A549 (cell line): ENCODE results near the gene GRID1. TPM values are rescaled to one million over a fixed set of nuclear protein-coding genes. Genes with fewer than 3 reads are reported as not detected.

Source experiments
- ATAC-seq, 2 experiments: fragments of 200-7000 bp in 1 of 2; fragments of >200 bp in 1 of 2; cut with Nextera tagmentation in 1 of 2; cut with Tn5 transposase in 1 of 2; 3 replicates each; pipeline versions ENCODE4 v1.8.0 to v1.9.1; 2018 to 2020; ENCODE audit warnings: mild to moderate bottlenecking in 1 of 2, moderate library complexity in 1 of 2
- CTCF ChIA-PET: fragments of 300-600 bp; sonication (Branson Sonifier 250); formaldehyde crosslinking; extraction: SDS; loops from one replicate; lab custom pipeline; 2021; ENCODE audit warnings: antibody characterized with exemption, inconsistent platforms; lab: Yijun Ruan, JAX
- POLR2A ChIA-PET: fragments of 350-600 bp; formaldehyde crosslinking; extraction: SDS; loops from one replicate; lab custom pipeline; 2021; ENCODE audit warnings: antibody characterized with exemption, inconsistent platforms; lab: Yijun Ruan, JAX
- DNase-seq, 2 experiments: peaks; one replicate each; pipeline versions ENCODE4 v3.0.0 to v3.0.0-alpha.2; 2011 to 2016; ENCODE audit warnings: low read depth in 1 of 2, low spot score in 1 of 2
- FAIRE-seq: peaks from 2 replicates; lab custom pipeline; 2011; peaks lifted over from hg19 to GRCh38; lab: Jason Lieb, UNC
- H3K27ac ChIP-seq, 2 experiments: fragments of >200 bp; sonication (Bioruptor Twin); formaldehyde crosslinking; 3 replicates each; pipeline ENCODE4 v1.5.1; 2016 to 2017
- H3K4me1 ChIP-seq: fragments of >200 bp; sonication (Bioruptor Twin); formaldehyde crosslinking; 3 replicates; pipeline ENCODE4 v1.6.1; 2016
- H3K4me2 ChIP-seq: fragments of >200 bp; sonication (Bioruptor Twin); formaldehyde crosslinking; 3 replicates; pipeline ENCODE4 v1.6.1; 2016
- H3K4me3 ChIP-seq: fragments of >200 bp; sonication (Bioruptor Twin); formaldehyde crosslinking; 3 replicates; pipeline ENCODE4 v1.5.1; 2016
- H3K9me3 ChIP-seq: fragments of >200 bp; sonication (Bioruptor Twin); formaldehyde crosslinking; 3 replicates; pipeline ENCODE4 v1.6.1; 2016
- ATOH8 ChIP-seq: fragments of 250-450 bp; sonication (Bioruptor Pico); IDR thresholded peaks from 2 replicates; pipeline ENCODE4 v1.5.0; 2020; ENCODE audit warnings: low read depth, mild to moderate bottlenecking, moderate library complexity
- BCL3 ChIP-seq: fragments of >200 bp; sonication (Bioruptor Twin); formaldehyde crosslinking; IDR thresholded peaks from 3 replicates; pipeline ENCODE4 v1.6.1; 2016
- BHLHE40 ChIP-seq: IDR thresholded peaks from 2 replicates; pipeline ENCODE4 v1.6.1; 2012; ENCODE audit warnings: low read depth, low read length, inconsistent platforms
- CBX2 ChIP-seq: fragments of 200-600 bp; sonication (generic); IDR thresholded peaks from 2 replicates; pipeline ENCODE4 v1.6.1; 2016; ENCODE audit warnings: low read depth, mild to moderate bottlenecking, borderline replicate concordance
- CBX8 ChIP-seq: fragments of 200-600 bp; sonication (generic); IDR thresholded peaks from 2 replicates; pipeline ENCODE4 v1.6.1; 2016
- CHD4 ChIP-seq: fragments of 200-600 bp; sonication (generic); IDR thresholded peaks from 2 replicates; pipeline ENCODE4 v1.6.1; 2016; ENCODE audit warnings: antibody characterized with exemption, mild to moderate bottlenecking, borderline replicate concordance
- EHF ChIP-seq: fragments of 250-450 bp; sonication (Bioruptor Pico); IDR thresholded peaks from 2 replicates; pipeline ENCODE4 v1.5.0; 2020; ENCODE audit warnings: mild to moderate bottlenecking
- EHMT2 ChIP-seq: fragments of 200-600 bp; sonication (generic); IDR thresholded peaks from 2 replicates; pipeline ENCODE4 v1.6.1; 2016; ENCODE audit warnings: antibody characterized with exemption, low read depth, mild to moderate bottlenecking, moderate library complexity
- ELK1 ChIP-seq: fragments of 150-350 bp; IDR thresholded peaks from 2 replicates; pipeline ENCODE4 v1.6.1; 2014; ENCODE audit warnings: low read depth, mild to moderate bottlenecking, low read length
- EP300 ChIP-seq, 2 experiments: fragments of >200 bp; sonication (Bioruptor Twin); formaldehyde crosslinking; IDR thresholded peaks; 2 replicates in 1 of 2; 3 replicates in 1 of 2; pipeline ENCODE4 v1.6.1; 2016 to 2017
- ESRRA ChIP-seq: fragments of 150-350 bp; IDR thresholded peaks from 2 replicates; pipeline ENCODE4 v1.6.1; 2014; ENCODE audit warnings: mild to moderate bottlenecking, low read length, borderline replicate concordance
- GATA3 ChIP-seq: IDR thresholded peaks from 2 replicates; pipeline ENCODE4 v1.6.1; 2012; ENCODE audit warnings: borderline replicate concordance
- HDAC2 ChIP-seq: fragments of 200-600 bp; sonication (generic); IDR thresholded peaks from 2 replicates; pipeline ENCODE4 v1.6.1; 2016
- HEYL ChIP-seq: fragments of 250-450 bp; sonication (Bioruptor Pico); IDR thresholded peaks from 2 replicates; pipeline ENCODE4 v1.8.0; 2021; ENCODE audit warnings: mild to moderate bottlenecking, moderate library complexity
- JUN ChIP-seq, 2 experiments: fragments of >200 bp; sonication (Bioruptor Twin); formaldehyde crosslinking; IDR thresholded peaks; 2 replicates in 1 of 2; 3 replicates in 1 of 2; pipeline ENCODE4 v1.6.1; 2016 to 2017
- KDM5A ChIP-seq: fragments of 200-600 bp; sonication (generic); IDR thresholded peaks from 2 replicates; pipeline ENCODE4 v1.6.1; 2016; ENCODE audit warnings: antibody characterized with exemption, mild to moderate bottlenecking
- MAFK ChIP-seq: fragments of 450-650 bp; IDR thresholded peaks from 2 replicates; pipeline ENCODE4 v1.6.1; 2014; ENCODE audit not compliant: partially characterized antibody
- MAZ ChIP-seq: fragments of 150-350 bp; IDR thresholded peaks from 2 replicates; pipeline ENCODE4 v1.6.1; 2014; ENCODE audit warnings: antibody characterized with exemption, low read depth, low read length, borderline replicate concordance
- NR3C1 ChIP-seq: fragments of >200 bp; sonication (Bioruptor Twin); formaldehyde crosslinking; IDR thresholded peaks from 3 replicates; pipeline ENCODE4 v1.6.1; 2017
- POLR2A ChIP-seq: IDR thresholded peaks from 2 replicates; pipeline ENCODE4 v1.6.1; 2012; ENCODE audit warnings: mild to moderate bottlenecking, low read length
- RARB ChIP-seq: fragments of 250-450 bp; sonication (Bioruptor Pico); IDR thresholded peaks from 2 replicates; pipeline ENCODE4 v1.8.0; 2021; ENCODE audit warnings: mild to moderate bottlenecking, moderate library complexity
- RCOR1 ChIP-seq: fragments of 150-350 bp; IDR thresholded peaks from 2 replicates; pipeline ENCODE4 v1.6.1; 2014; ENCODE audit warnings: antibody characterized with exemption, low read length, low read depth
- TP53 ChIP-seq: fragments of 250-450 bp; sonication (Bioruptor Pico); IDR thresholded peaks from 2 replicates; pipeline ENCODE4 v1.5.0; 2021; ENCODE audit warnings: mild to moderate bottlenecking, moderate library complexity
- ZFP36 ChIP-seq: fragments of 450-650 bp; IDR thresholded peaks from 2 replicates; pipeline ENCODE4 v1.6.1; 2014; ENCODE audit warnings: borderline replicate concordance; ENCODE audit not compliant: partially characterized antibody
- ZSCAN20 ChIP-seq: fragments of 250-450 bp; sonication (Bioruptor Pico); IDR thresholded peaks from 2 replicates; pipeline ENCODE4 v1.8.0; 2022; ENCODE audit warnings: mild to moderate bottlenecking, moderate library complexity
- WGBS: methylation state at CpG from one replicate; pipeline ENCODE4 v1.1.6; 2017; ENCODE audit errors: missing lambda C conversion rate; 5-methylcytosine and 5-hydroxymethylcytosine counted together
- polyA plus RNA-seq, 4 experiments: library from polyadenylated mRNA; depleted of rRNA in 3 of 4; stranded (reverse); fragments of >200 nt; fragmentation: RNase III in 1 of 4; extraction: RNeasy Plus Mini Kit Qiagen cat#74134 plus additional on column Dnase treatment in 1 of 4; gene quantifications; 2 replicates in 3 of 4; 3 replicates in 1 of 4; pipeline ENCODE4 v1.2.3, GENCODE V29; 2011 to 2017
- TF ChIP-seq, protein P1 (sequence below): IDR thresholded peaks from 2 replicates; pipeline ENCODE4 v1.6.1; 2012
- TF ChIP-seq, protein P2 (sequence below): IDR thresholded peaks from 2 replicates; pipeline ENCODE4 v1.6.1; 2012

Gene GRID1
- polyA plus RNA-seq, 2 of the 4 experiments (the other 2 are of a cell fraction), result 0.14 to 0.30 TPM

GRCh38 chr10:86204421-86205305, 161.9 kb downstream of the GRID1 start:
- WGBS, result 46% methylated on average over 7 of the region's 9 CpGs
- FAIRE-seq, result no peak

DNA sequence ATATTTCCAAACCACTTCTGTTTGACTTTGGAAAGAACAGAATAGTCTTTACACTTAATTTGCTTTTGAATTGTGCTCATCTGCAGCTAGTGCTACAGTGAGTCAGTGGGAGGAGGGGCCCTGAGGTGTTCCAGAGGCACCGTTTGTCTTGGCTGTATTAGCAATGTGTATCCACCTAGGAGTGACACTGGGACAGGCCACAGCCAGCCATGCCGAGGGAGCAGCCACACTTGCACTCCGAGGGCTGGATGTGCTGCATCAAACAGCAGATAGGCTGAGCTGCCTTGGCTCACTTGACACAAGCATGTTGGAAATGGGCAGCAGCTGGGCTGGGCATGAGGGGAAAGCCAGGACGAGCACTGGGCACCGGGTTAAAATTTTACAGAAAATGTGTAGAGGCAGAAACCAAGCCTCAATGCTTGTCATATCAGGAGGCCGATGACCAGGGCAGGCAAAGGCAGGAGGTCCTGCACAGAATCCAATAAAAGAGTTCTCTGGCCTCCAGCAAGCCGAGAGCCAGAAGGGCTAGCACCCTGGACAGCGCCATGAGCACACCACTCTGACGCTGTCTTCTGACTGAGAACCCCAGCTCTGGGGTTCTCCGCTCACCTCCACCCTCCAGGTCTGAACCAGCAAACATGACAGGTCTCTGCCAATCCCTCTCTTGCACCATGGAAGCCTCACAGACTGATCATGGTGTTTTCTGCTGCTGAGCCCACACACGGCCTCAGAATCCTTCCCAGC, 163.3 kb downstream of the GRID1 start:
- no peak overlapping the region for H3K4me2 ChIP-seq
- FAIRE-seq (no peak), DNase-seq (peak in 1 of 2 experiments; percentile 10), ATAC-seq (peak; percentile 44 to 67; a peak in 5 of 6 replicates)
- H3K27ac ChIP-seq, result no peak overlapping the region
- POLR2A ChIA-PET, result no interaction called here
- CTCF ChIA-PET, result no interaction called here
- H3K9me3 ChIP-seq, result no peaks in the 10 kb centered on the region
- no peak overlapping the region for H3K4me3 ChIP-seq
- no peaks in the 10 kb centered on the region for H3K4me1 ChIP-seq
- WGBS, result 15% methylated on average over 7 of the region's 11 CpGs
- TF ChIP-seq ESRRA (no peak), BCL3 (no peak), ATOH8 (CRISPR knock-in tag) (no peak), CBX2 (no peak), RCOR1 (no peak), EP300 (IDR thresholded peaks at IDR 0.05) (no peak), BHLHE40 (no peak), ZFP36 (no peak), POLR2A (no peak), ELK1 (no peak), RARB (no peak), EHMT2 (peak; percentile 74; the same call in 1 of the 2 replicates), HDAC2 (no peak), MAZ (no peak)

More at GRCh38 chr10:86204421-86205305, 161.9 kb downstream of the GRID1 start:
- Histone ChIP-seq H3K4me1 (no peaks in the 10 kb centered on the region), H3K9me3 (no peaks in the 10 kb centered on the region), H3K4me2 (no peak overlapping the region), H3K27ac (no peak overlapping the region), H3K4me3 (no peak overlapping the region)
- TF ChIP-seq TP53 (CRISPR knock-in tag) (no peak), ELK1 (no peak), MAFK (no peak), HEYL (CRISPR knock-in tag) (no peak), BHLHE40 (no peak), GATA3 (no peak), CHD4 (no peak), CBX8 (no peak), JUN (IDR thresholded peaks at IDR 0.05) (no peak), CBX2 (no peak), MAZ (no peak), NR3C1 (no peak), EP300 (IDR thresholded peaks at IDR 0.05) (no peak), ATOH8 (CRISPR knock-in tag) (no peak), KDM5A (no peak), EHF (CRISPR knock-in tag) (no peak), ZSCAN20 (CRISPR knock-in tag) (no peak)
- TF ChIP-seq, protein P1, sequence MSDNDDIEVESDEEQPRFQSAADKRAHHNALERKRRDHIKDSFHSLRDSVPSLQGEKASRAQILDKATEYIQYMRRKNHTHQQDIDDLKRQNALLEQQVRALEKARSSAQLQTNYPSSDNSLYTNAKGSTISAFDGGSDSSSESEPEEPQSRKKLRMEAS, result no peak
- TF ChIP-seq, protein P2, sequence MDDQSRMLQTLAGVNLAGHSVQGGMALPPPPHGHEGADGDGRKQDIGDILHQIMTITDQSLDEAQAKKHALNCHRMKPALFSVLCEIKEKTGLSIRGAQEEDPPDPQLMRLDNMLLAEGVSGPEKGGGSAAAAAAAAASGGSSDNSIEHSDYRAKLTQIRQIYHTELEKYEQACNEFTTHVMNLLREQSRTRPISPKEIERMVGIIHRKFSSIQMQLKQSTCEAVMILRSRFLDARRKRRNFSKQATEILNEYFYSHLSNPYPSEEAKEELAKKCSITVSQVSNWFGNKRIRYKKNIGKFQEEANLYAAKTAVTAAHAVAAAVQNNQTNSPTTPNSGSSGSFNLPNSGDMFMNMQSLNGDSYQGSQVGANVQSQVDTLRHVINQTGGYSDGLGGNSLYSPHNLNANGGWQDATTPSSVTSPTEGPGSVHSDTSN, result no peak
- no peak; a peak in 2 of 6 replicates for ATAC-seq
- ChIA-PET POLR2A (no interaction called here), CTCF (interaction anchor here (0.6 kb wide), 1 partner anchor 748 kb away, joined by 3 read pairs; no protein-coding TSS in a partner anchor)
- DNase-seq, result no peak
